Measurements from ENCODE around the gene ZNF132.
"Not testable (repeated sequence)": the region's sequence is repeated elsewhere in the genome, so short reads cannot be mapped to it uniquely, and the experiment has no call there.

The ZNF132 gene

GRCh38 chr19:58439576-58440554 lies at the start of gene ZNF132:
Gene ZNF132, minus strand, starts transcription at chr19:58440153. Its CDS starts 332 bp downstream, at chr19:58439821.
- peak within 1 kb of the TSS; percentile 25; the same call in 1 of the 2 replicates for H3K9ac ChIP-seq (ENCODE audit: low read depth, low read length)
- peak within 1 kb of the TSS; percentile 75 for H3K4me3 ChIP-seq (ENCODE audit: low read length)
- H3K36me3 ChIP-seq (ENCODE audit: insufficient read depth, low read depth, low read length): peaks cover 16% of the 10 kb centered on the region
- no peak within 1 kb of the TSS for H3K27ac ChIP-seq (ENCODE audit: low read length)
- H3K4me1 ChIP-seq (ENCODE audit: insufficient read depth, low read length): no peaks in the 10 kb centered on the region
- peaks cover 1% of the 10 kb centered on the region; the same call in 1 of the 2 replicates for H3K27me3 ChIP-seq (ENCODE audit: insufficient read depth, low read length)
- peaks cover 42% of the 10 kb centered on the region for H3K9me3 ChIP-seq (ENCODE audit: insufficient read depth, low read depth, low read length)

- H3K27ac ChIP-seq (ENCODE audit: low read length); H3K4me1 ChIP-seq (ENCODE audit: insufficient read depth, low read length); H3K36me3 ChIP-seq (ENCODE audit: insufficient read depth, low read depth, low read length); H3K4me3 ChIP-seq (ENCODE audit: low read length); H3K9me3 ChIP-seq (ENCODE audit: insufficient read depth, low read depth, low read length); H3K27me3 ChIP-seq (ENCODE audit: insufficient read depth, low read length); H3K9ac ChIP-seq (ENCODE audit: low read depth, low read length): not testable (repeated sequence)
Measured at GRCh38 chr19:58484349-58484748, 44.4 kb upstream of the ZNF132 start.

- H3K4me3 ChIP-seq (ENCODE audit: low read length): no peak overlapping the region
- no peaks in the 10 kb centered on the region for H3K27me3 ChIP-seq (ENCODE audit: insufficient read depth, low read length)
- H3K36me3 ChIP-seq (ENCODE audit: insufficient read depth, low read depth, low read length): peaks cover 3% of the 10 kb centered on the region; the same call in 1 of the 2 replicates
- no peaks in the 10 kb centered on the region for H3K4me1 ChIP-seq (ENCODE audit: insufficient read depth, low read length)
- H3K27ac ChIP-seq (ENCODE audit: low read length): no peak overlapping the region
- no peaks in the 10 kb centered on the region for H3K9me3 ChIP-seq (ENCODE audit: insufficient read depth, low read depth, low read length)
- H3K9ac ChIP-seq (ENCODE audit: low read depth, low read length): no peak overlapping the region
Measured at GRCh38 chr19:58483776-58484175, 43.8 kb upstream of the ZNF132 start.

GRCh38 chr19:58482372-58482771 lies 42.4 kb upstream of the ZNF132 start:
- 0 out of 2 replicates have a peak, but pooled peaks cover 8% of the 10 kb centered on the region for H3K27me3 ChIP-seq (ENCODE audit: insufficient read depth, low read length)
- H3K9me3 ChIP-seq (ENCODE audit: insufficient read depth, low read depth, low read length): no peaks in the 10 kb centered on the region
- no peak overlapping the region for H3K27ac ChIP-seq (ENCODE audit: low read length)
- no peak overlapping the region for H3K4me3 ChIP-seq (ENCODE audit: low read length)
- H3K9ac ChIP-seq (ENCODE audit: low read depth, low read length): no peak overlapping the region
- H3K4me1 ChIP-seq (ENCODE audit: insufficient read depth, low read length): no peaks in the 10 kb centered on the region
- peaks cover 3% of the 10 kb centered on the region; the same call in 1 of the 2 replicates for H3K36me3 ChIP-seq (ENCODE audit: insufficient read depth, low read depth, low read length)

GRCh38 chr19:58480831-58481230 lies 40.9 kb upstream of the ZNF132 start:
- no peak overlapping the region for H3K4me3 ChIP-seq (ENCODE audit: low read length)
- H3K4me1 ChIP-seq (ENCODE audit: insufficient read depth, low read length): 0 out of 2 replicates have a peak, but pooled peaks cover 2% of the 10 kb centered on the region
- H3K36me3 ChIP-seq (ENCODE audit: insufficient read depth, low read depth, low read length): peaks cover 3% of the 10 kb centered on the region; the same call in 1 of the 2 replicates
- H3K27ac ChIP-seq (ENCODE audit: low read length): no peak overlapping the region
- H3K9me3 ChIP-seq (ENCODE audit: insufficient read depth, low read depth, low read length): no peaks in the 10 kb centered on the region
- H3K27me3 ChIP-seq (ENCODE audit: insufficient read depth, low read length): 0 out of 2 replicates have a peak, but pooled peaks cover 9% of the 10 kb centered on the region
- no peak overlapping the region for H3K9ac ChIP-seq (ENCODE audit: low read depth, low read length)

- Histone ChIP-seq H3K9me3 (ENCODE audit: insufficient read depth, low read depth, low read length) (no peaks in the 10 kb centered on the region), H3K4me3 (ENCODE audit: low read length) (no peak overlapping the region), H3K4me1 (ENCODE audit: insufficient read depth, low read length) (0 out of 2 replicates have a peak, but pooled peaks cover 2% of the 10 kb centered on the region), H3K27ac (ENCODE audit: low read length) (no peak overlapping the region), H3K9ac (ENCODE audit: low read depth, low read length) (no peak overlapping the region), H3K27me3 (ENCODE audit: insufficient read depth, low read length) (0 out of 2 replicates have a peak, but pooled peaks cover 9% of the 10 kb centered on the region), H3K36me3 (ENCODE audit: insufficient read depth, low read depth, low read length) (peaks cover 3% of the 10 kb centered on the region; the same call in 1 of the 2 replicates)
Measured at GRCh38 chr19:58480481-58480830, 40.5 kb upstream of the ZNF132 start.

GRCh38 chr19:58479736-58480480 lies 40.0 kb upstream of the ZNF132 start:
- Histone ChIP-seq H3K36me3 (ENCODE audit: insufficient read depth, low read depth, low read length) (peaks cover 3% of the 10 kb centered on the region; the same call in 1 of the 2 replicates), H3K27me3 (ENCODE audit: insufficient read depth, low read length) (0 out of 2 replicates have a peak, but pooled peaks cover 9% of the 10 kb centered on the region), H3K4me3 (ENCODE audit: low read length) (no peak overlapping the region), H3K9ac (ENCODE audit: low read depth, low read length) (no peak overlapping the region), H3K27ac (ENCODE audit: low read length) (no peak overlapping the region), H3K4me1 (ENCODE audit: insufficient read depth, low read length) (peaks cover 2% of the 10 kb centered on the region; the same call in 1 of the 2 replicates), H3K9me3 (ENCODE audit: insufficient read depth, low read depth, low read length) (no peaks in the 10 kb centered on the region)

- H3K9me3 ChIP-seq (ENCODE audit: insufficient read depth, low read depth, low read length): no peaks in the 10 kb centered on the region
- no peak overlapping the region for H3K27ac ChIP-seq (ENCODE audit: low read length)
- no peak overlapping the region for H3K4me3 ChIP-seq (ENCODE audit: low read length)
- H3K36me3 ChIP-seq (ENCODE audit: insufficient read depth, low read depth, low read length): peaks cover 3% of the 10 kb centered on the region; the same call in 1 of the 2 replicates
- H3K27me3 ChIP-seq (ENCODE audit: insufficient read depth, low read length): 0 out of 2 replicates have a peak, but pooled peaks cover 9% of the 10 kb centered on the region
- H3K4me1 ChIP-seq (ENCODE audit: insufficient read depth, low read length): peaks cover 2% of the 10 kb centered on the region; the same call in 1 of the 2 replicates
- no peak overlapping the region for H3K9ac ChIP-seq (ENCODE audit: low read depth, low read length)
Measured at GRCh38 chr19:58479303-58479702, 39.4 kb upstream of the ZNF132 start.

- no peaks in the 10 kb centered on the region for H3K9me3 ChIP-seq (ENCODE audit: insufficient read depth, low read depth, low read length)
- H3K4me1 ChIP-seq (ENCODE audit: insufficient read depth, low read length): peaks cover 2% of the 10 kb centered on the region; the same call in 1 of the 2 replicates
- no peak overlapping the region for H3K4me3 ChIP-seq (ENCODE audit: low read length)
- no peak overlapping the region for H3K9ac ChIP-seq (ENCODE audit: low read depth, low read length)
- H3K36me3 ChIP-seq (ENCODE audit: insufficient read depth, low read depth, low read length): peaks cover 5% of the 10 kb centered on the region
- peaks cover 9% of the 10 kb centered on the region; the same call in 1 of the 2 replicates for H3K27me3 ChIP-seq (ENCODE audit: insufficient read depth, low read length)
- H3K27ac ChIP-seq (ENCODE audit: low read length): no peak overlapping the region
Measured at GRCh38 chr19:58477871-58478270, 37.9 kb upstream of the ZNF132 start.

- peaks cover 12% of the 10 kb centered on the region for H3K36me3 ChIP-seq (ENCODE audit: insufficient read depth, low read depth, low read length)
Measured at GRCh38 chr19:58477130-58477529, 37.2 kb upstream of the ZNF132 start.

GRCh38 chr19:58476498-58477015 lies 36.6 kb upstream of the ZNF132 start:
- Histone ChIP-seq H3K27me3 (ENCODE audit: insufficient read depth, low read length) (peaks cover 9% of the 10 kb centered on the region; the same call in 1 of the 2 replicates), H3K9me3 (ENCODE audit: insufficient read depth, low read depth, low read length) (no peaks in the 10 kb centered on the region), H3K9ac (ENCODE audit: low read depth, low read length) (peak overlapping the region; percentile 89), H3K36me3 (ENCODE audit: insufficient read depth, low read depth, low read length) (peaks cover 16% of the 10 kb centered on the region), H3K27ac (ENCODE audit: low read length) (no peak overlapping the region), H3K4me3 (ENCODE audit: low read length) (peak overlapping the region; percentile 86), H3K4me1 (ENCODE audit: insufficient read depth, low read length) (peaks cover 2% of the 10 kb centered on the region; the same call in 1 of the 2 replicates)

More at GRCh38 chr19:58477130-58477529, 37.2 kb upstream of the ZNF132 start:
- H3K9ac ChIP-seq (ENCODE audit: low read depth, low read length): 0 out of 2 replicates have a peak overlapping the region, but pooled peaks have one; percentile 89
- peak overlapping the region; percentile 86 for H3K4me3 ChIP-seq (ENCODE audit: low read length)
- no peaks in the 10 kb centered on the region for H3K9me3 ChIP-seq (ENCODE audit: insufficient read depth, low read depth, low read length)
- peaks cover 9% of the 10 kb centered on the region; the same call in 1 of the 2 replicates for H3K27me3 ChIP-seq (ENCODE audit: insufficient read depth, low read length)
- peaks cover 2% of the 10 kb centered on the region; the same call in 1 of the 2 replicates for H3K4me1 ChIP-seq (ENCODE audit: insufficient read depth, low read length)
- H3K27ac ChIP-seq (ENCODE audit: low read length): no peak overlapping the region
